T-cell (primary cell): ENCODE data around the gene LHX1. TPM values are rescaled to one million over a fixed set of nuclear protein-coding genes. Genes with fewer than 3 reads are reported as not detected.
A peak's percentile ranks its signal among the peaks of the same experiment; 100 is the strongest.

Source experiments
- ATAC-seq, 4 experiments: fragments of 200-7000 bp in 3 of 4; fragments of 150-1000 bp in 1 of 4; cut with Tn5 transposase; replicated peaks in 1 of 4; 1 replicate in 3 of 4; 2 replicates in 1 of 4; pipeline ENCODE4 v1.10.0; 2021; ENCODE audit warnings: moderate library complexity in 3 of 4, mild to moderate bottlenecking in 2 of 4, moderate number of reproducible peaks in 1 of 4
- CTCF ChIA-PET, 2 donors: fragments of 300-600 bp; sonication (Branson Sonifier 250); formaldehyde crosslinking; loops; one replicate each; lab custom pipeline; 2022; ENCODE audit warnings: antibody characterized with exemption in 2 of 2; lab: Charles Lee
- POLR2A ChIA-PET, 2 donors: fragments of 300-600 bp; sonication (Branson Sonifier 250); formaldehyde crosslinking; loops; one replicate each; lab custom pipeline; 2022; ENCODE audit warnings: antibody characterized with exemption in 2 of 2; lab: Charles Lee
- DNase-seq, 35 experiments: peaks; one replicate each; pipeline versions ENCODE4 v3.0.0 to v3.0.0-alpha.2; 2013 to 2023
- H3K27ac ChIP-seq: one replicate; pipeline ENCODE4 v1.5.1; 2013; ENCODE audit warnings: low read length
- H3K27me3 ChIP-seq, 2 experiments: replicated peaks in 1 of 2; 1 replicate in 1 of 2; 2 replicates in 1 of 2; pipeline versions ENCODE4 v1.6.1 to v1.7.0; 2013; ENCODE audit warnings: low read length in 1 of 2, mixed read lengths in 1 of 2; ENCODE audit not compliant: control insufficient read depth in 2 of 2, insufficient read depth in 2 of 2; ENCODE audit errors: extremely low read depth in 1 of 2
- H3K36me3 ChIP-seq, 2 donors: 1 replicate in 1 of 2; 2 replicates in 1 of 2; pipeline versions ENCODE4 v1.6.1 to v1.7.0; 2013; ENCODE audit warnings: low read length in 1 of 2; ENCODE audit not compliant: control insufficient read depth in 2 of 2, insufficient read depth in 1 of 2; ENCODE audit errors: extremely low read depth in 1 of 2
- H3K4me1 ChIP-seq, 2 experiments: 1 replicate in 1 of 2; 2 replicates in 1 of 2; pipeline versions ENCODE4 v1.6.1 to v1.7.0; 2013; ENCODE audit warnings: low read length in 2 of 2, mixed read lengths in 1 of 2; ENCODE audit not compliant: insufficient read depth in 2 of 2, control insufficient read depth in 1 of 2; ENCODE audit errors: extremely low read depth in 1 of 2
- H3K4me3 ChIP-seq, 2 donors: 1 replicate in 1 of 2; 2 replicates in 1 of 2; pipeline versions ENCODE4 v1.5.1 to v1.7.0; 2013; ENCODE audit warnings: mild to moderate bottlenecking in 2 of 2, low read length in 1 of 2, moderate library complexity in 1 of 2; ENCODE audit not compliant: control insufficient read depth in 1 of 2; ENCODE audit errors: extremely low read depth in 1 of 2
- H3K9me3 ChIP-seq: 2 replicates; pipeline ENCODE4 v1.7.0; 2013
- H3K27ac Mint-ChIP-seq, 2 donors: one replicate each; pipeline ENCODE4 v1.8.0; 2020 to 2021; ENCODE audit warnings: mild to moderate bottlenecking in 2 of 2, mixed read lengths in 2 of 2
- H3K27me3 Mint-ChIP-seq, 2 donors: one replicate each; pipeline ENCODE4 v1.8.0; 2021 to 2022; ENCODE audit warnings: mixed read lengths in 2 of 2
- H3K36me3 Mint-ChIP-seq: one replicate; pipeline ENCODE4 v1.8.0; 2021; ENCODE audit warnings: mixed read lengths
- H3K4me1 Mint-ChIP-seq, 3 donors: one replicate each; pipeline ENCODE4 v1.8.0; 2020 to 2022; ENCODE audit warnings: mixed read lengths in 3 of 3, mild to moderate bottlenecking in 1 of 3
- H3K4me3 Mint-ChIP-seq, 3 donors: one replicate each; pipeline ENCODE4 v1.8.0; 2020 to 2022; ENCODE audit warnings: mild to moderate bottlenecking in 3 of 3, mixed read lengths in 3 of 3, moderate library complexity in 3 of 3
- H3K9me3 Mint-ChIP-seq, 3 donors: one replicate each; pipeline ENCODE4 v1.8.0; 2020 to 2022; ENCODE audit warnings: mixed read lengths in 3 of 3
- WGBS: methylation state at CpG from one replicate; pipeline ENCODE4 v1.1.5; 2013; ENCODE audit warnings: missing lambda C conversion rate; ENCODE audit not compliant: insufficient coverage; 5-methylcytosine and 5-hydroxymethylcytosine counted together
- total RNA-seq, 35 experiments: library from RNA in 6 of 35; stranded (reverse) in 6 of 35; fragments of 120-200 nt in 1 of 35; gene quantifications; one replicate each; pipeline versions ENCODE4 v1.2.1 to v1.2.4 and lab custom pipeline; 2013 to 2026

Gene LHX1
- total RNA-seq, 5 donors from 2014 or later (not counting 1 experiment from before 2014, with no cell fraction given), result not detected

GRCh38 chr17:36932694-36933511, 4.4 kb upstream of the LHX1 start:
- 14% methylated on average over 27 of the region's 40 CpGs for WGBS
- Mint-ChIP-seq H3K27me3 (peaks cover 77 to 94% of the 10 kb centered on the region in 2 donors), H3K27ac (no peak overlapping the region), H3K36me3 (no peaks in the 10 kb centered on the region), H3K4me1 (peaks cover 55 to 73% (median 60%) of the 10 kb centered on the region in 3 donors), H3K9me3 (no peaks in the 10 kb centered on the region), H3K4me3 (peak overlapping the region; percentile 43 to 75 (median 49))
- Histone ChIP-seq H3K9me3 (no peaks in the 10 kb centered on the region), H3K4me1 (peaks cover 27 to 70% of the 10 kb centered on the region in 2 experiments), H3K4me3 (peak overlapping the region in 1 of 2 donors; percentile 38), H3K27ac (no peak overlapping the region), H3K36me3 (no peaks in the 10 kb centered on the region), H3K27me3 (peaks cover 25 to 100% of the 10 kb centered on the region in 2 experiments)
- peak in 1 of 35 experiments; percentile 6 for DNase-seq
- ATAC-seq, result no peak
- POLR2A ChIA-PET, result no interaction called here
- CTCF ChIA-PET, result no interaction called here

GRCh38 chr17:36933512-36934143, 3.6 kb upstream of the LHX1 start:
- H3K4me1 Mint-ChIP-seq, result peaks cover 58 to 73% (median 59%) of the 10 kb centered on the region in 3 donors
- Histone ChIP-seq H3K36me3 (no peaks in the 10 kb centered on the region), H3K27ac (no peak overlapping the region), H3K27me3 (peaks cover 26 to 100% of the 10 kb centered on the region in 2 experiments), H3K4me3 (no peak overlapping the region), H3K9me3 (no peaks in the 10 kb centered on the region), H3K4me1 (peaks cover 28 to 70% of the 10 kb centered on the region in 2 experiments)
- ChIA-PET CTCF (interaction anchor here in 1 of 2 donors (0.6 kb wide), 1 partner anchor 114 kb away, joined by 4 read pairs; no protein-coding TSS in a partner anchor), POLR2A (no interaction called here)
- ATAC-seq (no peak), DNase-seq (peak in 2 of 35 experiments; percentile 7 to 28)
- H3K27me3 Mint-ChIP-seq, result peaks cover 74 to 94% of the 10 kb centered on the region in 2 donors
- no peaks in the 10 kb centered on the region for H3K36me3 Mint-ChIP-seq
- WGBS, result 13% methylated on average over 13 of the region's 23 CpGs
- H3K9me3 Mint-ChIP-seq, result no peaks in the 10 kb centered on the region
- peak overlapping the region; percentile 31 to 75 (median 49) for H3K4me3 Mint-ChIP-seq
- peak overlapping the region in 1 of 2 donors; percentile 73 for H3K27ac Mint-ChIP-seq

- peaks cover 28 to 76% of the 10 kb centered on the region in 2 experiments for H3K4me1 ChIP-seq
- H3K4me3 ChIP-seq, result no peak overlapping the region
- Mint-ChIP-seq H3K4me3 (peak overlapping the region; percentile 31 to 75 (median 49)), H3K4me1 (peaks cover 61 to 74% (median 61%) of the 10 kb centered on the region in 3 donors), H3K27ac (no peak overlapping the region), H3K36me3 (no peaks in the 10 kb centered on the region), H3K9me3 (no peaks in the 10 kb centered on the region), H3K27me3 (peaks cover 74 to 94% of the 10 kb centered on the region in 2 donors)
- no peaks in the 10 kb centered on the region for H3K36me3 ChIP-seq
- peaks cover 25 to 100% of the 10 kb centered on the region in 2 experiments for H3K27me3 ChIP-seq
- no peaks in the 10 kb centered on the region for H3K9me3 ChIP-seq
- no peak for DNase-seq
- WGBS, result 16% methylated on average over 16 of the region's 26 CpGs
- POLR2A ChIA-PET, result no interaction called here
- no peak for ATAC-seq
- H3K27ac ChIP-seq, result no peak overlapping the region
- CTCF ChIA-PET, result interaction anchor here in 1 of 2 donors (0.6 kb wide), 1 partner anchor 114 kb away, joined by 4 read pairs; no protein-coding TSS in a partner anchor
Measured at GRCh38 chr17:36934144-36934691, 3.1 kb upstream of the LHX1 start.

- DNase-seq, result peak in 4 of 35 experiments; percentile 9 to 47 (median 34)
- Histone ChIP-seq H3K36me3 (no peaks in the 10 kb centered on the region), H3K27ac (no peak overlapping the region), H3K4me1 (peaks cover 28 to 83% of the 10 kb centered on the region in 2 experiments), H3K27me3 (peaks cover 17 to 100% of the 10 kb centered on the region in 2 experiments), H3K4me3 (peak overlapping the region in 1 of 2 donors; percentile 58), H3K9me3 (no peaks in the 10 kb centered on the region)
- Mint-ChIP-seq H3K9me3 (no peaks in the 10 kb centered on the region), H3K4me3 (peak overlapping the region; percentile 41 to 75 (median 52)), H3K27ac (peak overlapping the region in 1 of 2 donors; percentile 23), H3K27me3 (peaks cover 71 to 94% of the 10 kb centered on the region in 2 donors), H3K36me3 (no peaks in the 10 kb centered on the region), H3K4me1 (peaks cover 65 to 77% (median 65%) of the 10 kb centered on the region in 3 donors)
- ChIA-PET CTCF (no interaction called here), POLR2A (no interaction called here)
- ATAC-seq, result peak in 1 of 4 experiments; percentile 4
- 5% methylated on average over 78 of the region's 79 CpGs for WGBS
Measured at GRCh38 chr17:36934692-36935630, 2.3 kb upstream of the LHX1 start.

- Histone ChIP-seq H3K4me3 (peak overlapping the region in 1 of 2 donors; percentile 68), H3K27ac (no peak overlapping the region), H3K4me1 (peaks cover 28 to 90% of the 10 kb centered on the region in 2 experiments), H3K36me3 (no peaks in the 10 kb centered on the region), H3K9me3 (no peaks in the 10 kb centered on the region), H3K27me3 (peaks cover 17 to 99% of the 10 kb centered on the region in 2 experiments)
- no peaks in the 10 kb centered on the region for H3K36me3 Mint-ChIP-seq
- H3K4me3 Mint-ChIP-seq, result peak overlapping the region; percentile 52 to 75 (median 53)
- ChIA-PET POLR2A (no interaction called here), CTCF (no interaction called here)
- WGBS, result 5% methylated on average over 30 of the region's 49 CpGs
- no peak overlapping the region for H3K27ac Mint-ChIP-seq
- DNase-seq (peak in 2 of 35 experiments; percentile 18 to 29), ATAC-seq (no peak)
- H3K27me3 Mint-ChIP-seq, result peaks cover 70 to 93% of the 10 kb centered on the region in 2 donors
- H3K4me1 Mint-ChIP-seq, result peaks cover 70 to 81% (median 73%) of the 10 kb centered on the region in 3 donors
- H3K9me3 Mint-ChIP-seq, result no peaks in the 10 kb centered on the region
Measured at GRCh38 chr17:36935671-36936454, 1.4 kb upstream of the LHX1 start.
